Mesendoderm (in vitro differentiated cells): Measurements from ENCODE around the gene KCNMB2.

Experiments
- DNase-seq: peaks from one replicate; pipeline ENCODE4 v3.0.0; 2013
- H2AK5ac ChIP-seq: 2 replicates; pipeline ENCODE4 v1.6.1; 2013; ENCODE audit warnings: low read length, inconsistent platforms
- H2BK120ac ChIP-seq: 2 replicates; pipeline ENCODE4 v1.6.1; 2013; ENCODE audit warnings: low read depth, mild to moderate bottlenecking, low read length, moderate library complexity, mixed read lengths
- H2BK15ac ChIP-seq: replicated peaks from 2 replicates; pipeline ENCODE4 v1.6.1; 2013; ENCODE audit warnings: low read depth, mild to moderate bottlenecking, moderate library complexity
- H2BK5ac ChIP-seq: 2 replicates; pipeline ENCODE4 v1.6.1; 2013; ENCODE audit warnings: low read length, inconsistent platforms
- H3K18ac ChIP-seq: 2 replicates; pipeline ENCODE4 v1.6.1; 2013; ENCODE audit warnings: mild to moderate bottlenecking, low read length, mixed read lengths
- H3K23ac ChIP-seq: one replicate; pipeline ENCODE4 v1.6.1; 2013; ENCODE audit warnings: low read length
- H3K27ac ChIP-seq: 2 replicates; pipeline ENCODE4 v1.5.1; 2013; ENCODE audit warnings: low read depth, mild to moderate bottlenecking, inconsistent platforms, low read length, moderate library complexity
- H3K27me3 ChIP-seq: 2 replicates; pipeline ENCODE4 v1.6.1; 2013; ENCODE audit warnings: low read length, control low read depth, mild to moderate bottlenecking, inconsistent platforms; ENCODE audit not compliant: insufficient read depth, poor library complexity
- H3K36me3 ChIP-seq: 2 replicates; pipeline ENCODE4 v1.6.1; 2013; ENCODE audit warnings: low read length, inconsistent platforms; ENCODE audit not compliant: control insufficient read depth, insufficient read depth
- H3K4ac ChIP-seq: one replicate; pipeline ENCODE4 v1.6.1; 2013; ENCODE audit warnings: low read depth, mild to moderate bottlenecking, low read length, moderate library complexity
- H3K4me1 ChIP-seq: 2 replicates; pipeline ENCODE4 v1.6.1; 2013; ENCODE audit warnings: low read depth, low read length, inconsistent platforms; ENCODE audit not compliant: control insufficient read depth
- H3K4me2 ChIP-seq: 2 replicates; pipeline ENCODE4 v1.6.1; 2013; ENCODE audit warnings: low read length
- H3K4me3 ChIP-seq: 2 replicates; pipeline ENCODE4 v1.5.1; 2013; ENCODE audit warnings: mild to moderate bottlenecking, low read length
- H3K56ac ChIP-seq: one replicate; pipeline ENCODE4 v1.6.1; 2013; ENCODE audit warnings: low read length
- H3K79me1 ChIP-seq: 2 replicates; pipeline ENCODE4 v1.6.1; 2013; ENCODE audit warnings: low read length, inconsistent platforms
- H3K79me2 ChIP-seq: 2 replicates; pipeline ENCODE4 v1.6.1; 2013; ENCODE audit warnings: mild to moderate bottlenecking, low read length; ENCODE audit not compliant: control insufficient read depth, insufficient read depth
- H3K9ac ChIP-seq: 2 replicates; pipeline ENCODE4 v1.6.1; 2013; ENCODE audit warnings: low read length, inconsistent platforms
- H4K5ac ChIP-seq: one replicate; pipeline ENCODE4 v1.6.1; 2013; ENCODE audit warnings: low read length
- H4K8ac ChIP-seq: one replicate; pipeline ENCODE4 v1.6.1; 2013; ENCODE audit warnings: low read depth, mild to moderate bottlenecking, control low read depth, low read length, moderate library complexity
- WGBS: extraction: QIAGEN DNeasy Blood & Tissue Kit; methylation state at CpG from one replicate; pipeline ENCODE4 v1.1.7; 2013; ENCODE audit warnings: low lambda C conversion rate, missing lambda C conversion rate; ENCODE audit not compliant: insufficient coverage; ENCODE audit errors: extremely low coverage; 5-methylcytosine and 5-hydroxymethylcytosine counted together

KCNMB2 gene

GRCh38 chr3:178597371-178597770 is 61.1 kb downstream of the KCNMB2 start:
- no peaks in the 10 kb centered on the region for H3K27me3 ChIP-seq
- H4K5ac ChIP-seq, result no peak overlapping the region
- no peak overlapping the region for H3K18ac ChIP-seq
- DNase-seq, result no peak
- H3K4me1 ChIP-seq, result no peaks in the 10 kb centered on the region
- H2BK120ac ChIP-seq, result no peak overlapping the region
- no peak overlapping the region for H2BK15ac ChIP-seq
- H3K4ac ChIP-seq, result no peak overlapping the region
- no peaks in the 10 kb centered on the region for H3K36me3 ChIP-seq
- no peak overlapping the region for H3K56ac ChIP-seq
- H4K8ac ChIP-seq, result no peak overlapping the region
- no peak overlapping the region for H3K4me2 ChIP-seq
- H3K23ac ChIP-seq, result no peak overlapping the region
- H2AK5ac ChIP-seq, result no peak overlapping the region
- H3K79me1 ChIP-seq, result no peaks in the 10 kb centered on the region
- no peaks in the 10 kb centered on the region for H3K79me2 ChIP-seq
- H2BK5ac ChIP-seq, result no peak overlapping the region
- no peak overlapping the region for H3K4me3 ChIP-seq
- H3K27ac ChIP-seq, result no peak overlapping the region
- no CpG with 5 or more reads among the region's 2 CpGs for WGBS
- H3K9ac ChIP-seq, result no peak overlapping the region

GRCh38 chr3:178602856-178603255 is 66.6 kb downstream of the KCNMB2 start:
- Histone ChIP-seq H3K79me2 (no peaks in the 10 kb centered on the region), H3K4me1 (no peaks in the 10 kb centered on the region), H2BK120ac (no peak overlapping the region), H3K79me1 (no peaks in the 10 kb centered on the region), H3K4me3 (no peak overlapping the region), H4K8ac (no peak overlapping the region), H3K9ac (no peak overlapping the region), H2BK15ac (no peak overlapping the region), H3K4ac (no peak overlapping the region), H4K5ac (no peak overlapping the region), H3K4me2 (no peak overlapping the region), H3K36me3 (no peaks in the 10 kb centered on the region), H3K56ac (no peak overlapping the region), H3K18ac (no peak overlapping the region), H3K27me3 (no peaks in the 10 kb centered on the region), H3K23ac (no peak overlapping the region), H2AK5ac (no peak overlapping the region), H2BK5ac (no peak overlapping the region), H3K27ac (no peak overlapping the region)
- DNase-seq, result no peak
- no CpG with 5 or more reads among the region's 2 CpGs for WGBS

GRCh38 chr3:178603735-178604134 is 67.5 kb downstream of the KCNMB2 start:
- no peaks in the 10 kb centered on the region for H3K4me1 ChIP-seq
- H2BK5ac ChIP-seq, result no peak overlapping the region
- H3K27ac ChIP-seq, result no peak overlapping the region
- H4K8ac ChIP-seq, result no peak overlapping the region
- H3K4me2 ChIP-seq, result no peak overlapping the region
- no peaks in the 10 kb centered on the region for H3K79me2 ChIP-seq
- H4K5ac ChIP-seq, result no peak overlapping the region
- H3K18ac ChIP-seq, result no peak overlapping the region
- no peak overlapping the region for H2AK5ac ChIP-seq
- no CpG with 5 or more reads among the region's 1 CpG for WGBS
- no peak overlapping the region for H2BK120ac ChIP-seq
- H3K27me3 ChIP-seq, result no peaks in the 10 kb centered on the region
- no peaks in the 10 kb centered on the region for H3K36me3 ChIP-seq
- no peak for DNase-seq
- H3K9ac ChIP-seq, result no peak overlapping the region
- no peak overlapping the region for H3K23ac ChIP-seq
- no peaks in the 10 kb centered on the region for H3K79me1 ChIP-seq
- H3K4me3 ChIP-seq, result no peak overlapping the region
- H2BK15ac ChIP-seq, result no peak overlapping the region
- no peak overlapping the region for H3K4ac ChIP-seq
- H3K56ac ChIP-seq, result no peak overlapping the region

- Histone ChIP-seq H4K5ac (no peak overlapping the region), H3K23ac (no peak overlapping the region), H3K36me3 (no peaks in the 10 kb centered on the region), H3K4ac (no peak overlapping the region), H3K4me3 (no peak overlapping the region), H3K9ac (no peak overlapping the region), H3K56ac (no peak overlapping the region), H3K27me3 (no peaks in the 10 kb centered on the region), H3K79me1 (no peaks in the 10 kb centered on the region), H3K4me2 (no peak overlapping the region), H3K4me1 (no peaks in the 10 kb centered on the region), H3K18ac (no peak overlapping the region), H2BK5ac (no peak overlapping the region), H2BK120ac (no peak overlapping the region), H2BK15ac (no peak overlapping the region), H4K8ac (no peak overlapping the region), H3K27ac (no peak overlapping the region), H3K79me2 (no peaks in the 10 kb centered on the region), H2AK5ac (no peak overlapping the region)
- no CpG with 5 or more reads among the region's 3 CpGs for WGBS
- no peak for DNase-seq
Observed at GRCh38 chr3:178618197-178618596, 82.0 kb downstream of the KCNMB2 start.

- Histone ChIP-seq H3K18ac (no peak overlapping the region), H3K79me2 (no peaks in the 10 kb centered on the region), H3K79me1 (no peaks in the 10 kb centered on the region), H3K27me3 (no peaks in the 10 kb centered on the region), H3K4me2 (no peak overlapping the region), H3K4me1 (no peaks in the 10 kb centered on the region), H4K8ac (no peak overlapping the region), H3K27ac (no peak overlapping the region), H2BK5ac (no peak overlapping the region), H2BK120ac (no peak overlapping the region), H3K4ac (no peak overlapping the region), H2BK15ac (no peak overlapping the region), H3K36me3 (no peaks in the 10 kb centered on the region), H3K4me3 (no peak overlapping the region), H3K23ac (no peak overlapping the region), H3K56ac (no peak overlapping the region), H2AK5ac (no peak overlapping the region), H3K9ac (no peak overlapping the region), H4K5ac (no peak overlapping the region)
- WGBS, result no CpG with 5 or more reads among the region's 2 CpGs
- DNase-seq, result no peak
Observed at GRCh38 chr3:178618896-178619295, 82.7 kb downstream of the KCNMB2 start.

GRCh38 chr3:178623666-178624255 is 87.5 kb downstream of the KCNMB2 start:
- Histone ChIP-seq H3K4ac (no peak overlapping the region), H3K79me2 (no peaks in the 10 kb centered on the region), H3K18ac (no peak overlapping the region), H3K27ac (no peak overlapping the region), H3K79me1 (no peaks in the 10 kb centered on the region), H3K4me3 (no peak overlapping the region), H3K36me3 (no peaks in the 10 kb centered on the region), H2BK120ac (no peak overlapping the region), H3K56ac (no peak overlapping the region), H3K23ac (no peak overlapping the region), H2BK5ac (no peak overlapping the region), H3K4me2 (no peak overlapping the region), H3K9ac (no peak overlapping the region), H2AK5ac (no peak overlapping the region), H2BK15ac (no peak overlapping the region), H3K4me1 (no peaks in the 10 kb centered on the region), H4K8ac (no peak overlapping the region), H3K27me3 (no peaks in the 10 kb centered on the region), H4K5ac (no peak overlapping the region)
- WGBS, result no CpG with 5 or more reads among the region's 3 CpGs
- DNase-seq, result peak; percentile 84
